HG03135 (cell line): ENCODE results near the gene LRRC40.
"Not testable (repeated sequence)": the region's sequence is repeated elsewhere in the genome, so short reads cannot be mapped to it uniquely, and the experiment has no call there.

Source experiments
- ATAC-seq: cut with Tn5 transposase; IDR thresholded peaks from one replicate; pipeline ENCODE4 v1.9.1; 2021; ENCODE audit warnings: mild to moderate bottlenecking, moderate library complexity; ENCODE audit not compliant: unreplicated experiment

The LRRC40 gene

GRCh38 chr1:70205434-70206118 lies at the start of gene LRRC40:
LRRC40 (minus strand) TSS chr1:70205579; CDS start chr1:70205540, 39 bp downstream.
- ATAC-seq: peak; percentile 88

- no peak for ATAC-seq
Measured at GRCh38 chr1:70248729-70249128, 43.4 kb upstream of the LRRC40 start.

- no peak for ATAC-seq
Measured at GRCh38 chr1:70247768-70248167, 42.4 kb upstream of the LRRC40 start.

GRCh38 chr1:70247122-70247521 lies 41.7 kb upstream of the LRRC40 start:
- no peak for ATAC-seq

GRCh38 chr1:70239940-70240339 lies 34.6 kb upstream of the LRRC40 start:
- no peak for ATAC-seq

GRCh38 chr1:70234733-70235132 lies 29.4 kb upstream of the LRRC40 start:
- no peak for ATAC-seq

- no peak for ATAC-seq
Measured at GRCh38 chr1:70231475-70231874, 26.1 kb upstream of the LRRC40 start.

GRCh38 chr1:70228670-70229069 lies 23.3 kb upstream of the LRRC40 start:
- ATAC-seq: no peak

GRCh38 chr1:70227439-70227838 lies 22.1 kb upstream of the LRRC40 start:
- no peak for ATAC-seq

- ATAC-seq: no peak
Measured at GRCh38 chr1:70224954-70225353, 19.6 kb upstream of the LRRC40 start.

- ATAC-seq: no peak
Measured at GRCh38 chr1:70222716-70223235, 17.4 kb upstream of the LRRC40 start.

- peak; percentile 96 for ATAC-seq
Measured at GRCh38 chr1:70221238-70222121, 16.1 kb upstream of the LRRC40 start, which contains the start of gene SRSF11. SRSF11 (plus strand) TSS chr1:70221380; CDS start chr1:70221637, 257 bp downstream.

GRCh38 chr1:70220517-70221237 lies 15.3 kb upstream of the LRRC40 start:
- ATAC-seq: peak; percentile 8

- ATAC-seq: no peak
Measured at GRCh38 chr1:70220015-70220414, 14.6 kb upstream of the LRRC40 start.

- no peak for ATAC-seq
Measured at GRCh38 chr1:70211541-70211940, 6.2 kb upstream of the LRRC40 start.

GRCh38 chr1:70210820-70211219 lies 5.4 kb upstream of the LRRC40 start:
- no peak for ATAC-seq

GRCh38 chr1:70208292-70208691 lies 2.9 kb upstream of the LRRC40 start:
- ATAC-seq: no peak

- no peak for ATAC-seq
Measured at GRCh38 chr1:70207492-70207891, 2.1 kb upstream of the LRRC40 start.

- ATAC-seq: not testable (repeated sequence)
Measured at GRCh38 chr1:70206833-70207232, 1.5 kb upstream of the LRRC40 start.

- peak; percentile 35 for ATAC-seq
Measured at GRCh38 chr1:70205071-70205433, 327 bp downstream of the LRRC40 start.

- ATAC-seq: no peak
Measured at GRCh38 chr1:70204600-70204999, 779 bp downstream of the LRRC40 start.
